HS-27A (cell line): ENCODE data around the gene REXO5.
A peak's percentile ranks its signal among the peaks of the same experiment; 100 is the strongest.
"Not testable (repeated sequence)": the region's sequence is repeated elsewhere in the genome, so short reads cannot be mapped to it uniquely, and the experiment has no call there.

Experiments
- DNase-seq: peaks from one replicate; pipeline ENCODE4 v3.0.0-alpha.2; 2012; ENCODE audit warnings: low read depth, missing footprints

The REXO5 gene, protein sequence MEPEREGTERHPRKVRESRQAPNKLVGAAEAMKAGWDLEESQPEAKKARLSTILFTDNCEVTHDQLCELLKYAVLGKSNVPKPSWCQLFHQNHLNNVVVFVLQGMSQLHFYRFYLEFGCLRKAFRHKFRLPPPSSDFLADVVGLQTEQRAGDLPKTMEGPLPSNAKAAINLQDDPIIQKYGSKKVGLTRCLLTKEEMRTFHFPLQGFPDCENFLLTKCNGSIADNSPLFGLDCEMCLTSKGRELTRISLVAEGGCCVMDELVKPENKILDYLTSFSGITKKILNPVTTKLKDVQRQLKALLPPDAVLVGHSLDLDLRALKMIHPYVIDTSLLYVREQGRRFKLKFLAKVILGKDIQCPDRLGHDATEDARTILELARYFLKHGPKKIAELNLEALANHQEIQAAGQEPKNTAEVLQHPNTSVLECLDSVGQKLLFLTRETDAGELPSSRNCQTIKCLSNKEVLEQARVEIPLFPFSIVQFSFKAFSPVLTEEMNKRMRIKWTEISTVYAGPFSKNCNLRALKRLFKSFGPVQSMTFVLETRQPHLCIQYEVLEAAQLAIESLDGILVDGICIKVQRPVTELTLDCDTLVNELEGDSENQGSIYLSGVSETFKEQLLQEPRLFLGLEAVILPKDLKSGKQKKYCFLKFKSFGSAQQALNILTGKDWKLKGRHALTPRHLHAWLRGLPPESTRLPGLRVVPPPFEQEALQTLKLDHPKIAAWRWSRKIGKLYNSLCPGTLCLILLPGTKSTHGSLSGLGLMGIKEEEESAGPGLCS

GRCh38 chr16:20806168-20807050, at the start of gene REXO5, which contains the start of gene ERI2:
TSS of gene REXO5 (plus strand) at chr16:20806527. CDS start at chr16:20806954, 427 bp downstream.
TSS of gene ERI2 (minus strand) at chr16:20806472. CDS start at chr16:20806430, 42 bp downstream.
- peak; percentile 83 for DNase-seq

DNA sequence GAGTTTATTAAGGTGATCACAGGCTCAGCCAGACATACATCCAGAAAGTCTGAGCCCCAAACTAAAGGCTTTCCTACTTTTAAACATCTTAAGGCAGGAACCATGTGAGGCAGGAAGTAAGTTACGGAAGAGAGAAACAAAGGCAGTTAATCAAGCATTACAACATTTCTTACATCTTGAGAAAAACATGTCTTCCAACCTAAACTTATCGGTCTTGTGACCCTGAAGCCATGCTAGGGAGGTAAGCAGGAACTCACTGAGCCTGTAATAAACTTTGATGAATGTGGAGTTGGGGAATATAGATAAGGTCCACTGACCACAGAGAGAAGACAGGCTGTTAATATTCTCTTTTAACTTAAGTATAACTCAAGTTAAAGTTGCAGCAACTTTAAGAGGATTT, 46.0 kb upstream of the REXO5 start:
- DNase-seq: no peak

DNA sequence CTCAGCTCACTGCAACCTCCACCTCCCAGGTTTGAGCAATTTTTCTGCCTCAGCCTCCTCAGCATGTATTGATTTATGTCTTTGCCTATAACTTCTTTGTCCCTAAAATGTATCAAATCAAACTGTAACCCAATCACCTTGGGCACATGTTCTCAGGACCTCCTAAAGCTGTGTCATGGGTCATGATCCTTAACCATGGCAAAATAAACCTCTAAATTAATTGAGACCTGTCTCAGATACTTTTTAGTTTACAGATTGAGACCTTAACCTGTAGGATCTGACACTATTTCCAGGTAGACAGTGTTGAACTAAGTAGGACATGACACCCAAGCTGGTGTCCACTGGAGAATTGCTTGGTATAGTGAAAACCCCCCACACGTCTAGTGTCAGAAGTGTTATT, 45.2 kb upstream of the REXO5 start:
- no peak for DNase-seq

DNA sequence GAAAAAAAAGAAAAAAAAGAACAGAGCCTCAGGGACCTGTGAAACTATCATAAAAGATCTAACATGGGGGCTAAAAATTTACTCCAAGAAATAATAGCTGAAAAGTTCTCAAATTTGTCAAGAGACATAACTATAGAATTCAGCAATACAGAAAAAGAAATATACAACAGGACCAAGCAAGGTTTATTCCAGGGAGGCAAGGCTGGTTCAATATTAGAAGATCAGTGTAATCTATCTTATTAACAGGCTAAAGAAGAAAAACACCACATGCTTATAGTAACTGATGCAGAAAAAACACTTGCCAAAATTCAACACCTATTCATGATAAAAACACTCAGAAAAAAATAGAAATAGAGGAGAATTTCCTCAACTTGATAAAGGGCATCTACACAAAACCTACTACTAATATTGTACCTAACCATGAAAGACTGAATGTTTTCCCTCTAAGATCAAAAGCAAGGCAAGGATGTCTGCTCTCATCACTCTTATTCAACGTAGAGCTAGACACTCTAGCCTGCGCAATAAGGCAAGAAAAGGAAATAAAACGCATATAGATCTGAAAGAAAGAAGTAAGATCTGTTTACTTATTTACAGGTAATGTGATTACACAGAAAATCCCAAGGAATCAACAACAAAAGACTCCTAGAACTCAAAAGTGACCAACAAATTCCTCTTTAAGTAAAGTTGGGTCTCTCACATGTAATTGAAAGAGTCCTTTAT, 43.8 kb upstream of the REXO5 start:
- DNase-seq: no peak

- peak; percentile 7 for DNase-seq
Observed at GRCh38 chr16:20763461-20764232, 42.7 kb upstream of the REXO5 start, which contains the start of gene ACSM3. TSS of gene ACSM3 (plus strand) at chr16:20764014. CDS start at chr16:20770035, 6,021 bp downstream.

- DNase-seq: not testable (repeated sequence)
Observed at GRCh38 chr16:20764448-20764847, 41.9 kb upstream of the REXO5 start.

- DNase-seq: no peak
Observed at GRCh38 chr16:20765732-20766131, 40.6 kb upstream of the REXO5 start.

DNA sequence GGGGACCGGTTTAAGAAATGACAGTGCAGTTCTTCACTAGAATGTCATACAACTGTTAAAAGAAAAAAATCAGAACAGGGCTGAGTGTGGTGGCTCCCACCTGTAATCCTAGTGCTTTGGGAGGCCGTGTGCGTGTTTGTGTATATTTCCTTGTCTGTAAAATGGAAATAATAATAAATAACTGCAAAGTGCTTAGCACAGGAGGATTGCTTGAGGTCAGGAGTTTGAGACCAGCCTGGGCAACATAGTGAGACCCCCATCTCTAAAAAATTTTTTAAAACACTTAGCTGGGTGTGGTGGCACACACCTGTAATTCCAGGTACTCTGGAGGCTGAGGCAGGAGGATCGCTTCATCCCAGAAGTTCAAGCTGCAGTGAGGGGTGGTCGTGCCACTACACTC, 40.0 kb upstream of the REXO5 start:
- DNase-seq: no peak

- DNase-seq: no peak
Observed at GRCh38 chr16:20767577-20767976, 38.8 kb upstream of the REXO5 start.

DNA sequence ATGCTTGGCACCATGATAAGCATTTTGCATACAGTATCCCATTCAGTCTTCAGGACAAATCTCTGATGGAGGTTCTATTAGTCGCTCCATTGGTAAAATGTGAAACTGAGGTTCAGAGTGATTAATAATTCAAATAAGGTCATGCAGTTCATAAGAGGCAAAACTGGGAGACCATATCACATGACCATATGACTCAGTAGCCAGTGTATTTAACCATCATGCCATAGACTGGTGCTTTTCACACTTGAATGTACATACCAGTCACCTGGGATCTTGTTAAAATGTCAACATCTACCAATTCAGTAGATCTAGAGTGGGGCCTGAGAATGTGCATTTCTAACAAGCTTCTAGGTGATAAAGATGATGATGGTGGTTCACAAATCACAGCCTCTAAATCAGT, 38.2 kb upstream of the REXO5 start:
- DNase-seq: no peak

DNA sequence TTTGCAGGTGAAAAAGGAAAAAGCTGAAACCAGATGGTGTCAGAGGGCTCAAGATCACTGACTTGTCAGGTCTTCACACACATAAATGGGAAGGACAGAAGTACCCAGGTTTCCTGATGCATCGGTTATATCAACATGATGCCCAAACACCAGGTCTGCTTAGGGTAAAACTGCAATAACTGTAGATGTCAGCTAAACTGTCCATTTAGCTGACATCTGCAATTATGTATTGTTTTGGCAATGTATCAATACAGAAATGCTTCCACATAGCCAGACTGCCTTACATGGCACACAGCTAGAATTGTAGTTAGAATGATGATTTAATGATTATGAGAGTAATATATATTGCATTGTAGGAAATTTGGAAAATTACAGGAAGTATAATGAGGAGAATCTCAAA, 37.5 kb upstream of the REXO5 start:
- no peak for DNase-seq

GRCh38 chr16:20773679-20774078, 32.6 kb upstream of the REXO5 start:
- DNase-seq: no peak

DNA sequence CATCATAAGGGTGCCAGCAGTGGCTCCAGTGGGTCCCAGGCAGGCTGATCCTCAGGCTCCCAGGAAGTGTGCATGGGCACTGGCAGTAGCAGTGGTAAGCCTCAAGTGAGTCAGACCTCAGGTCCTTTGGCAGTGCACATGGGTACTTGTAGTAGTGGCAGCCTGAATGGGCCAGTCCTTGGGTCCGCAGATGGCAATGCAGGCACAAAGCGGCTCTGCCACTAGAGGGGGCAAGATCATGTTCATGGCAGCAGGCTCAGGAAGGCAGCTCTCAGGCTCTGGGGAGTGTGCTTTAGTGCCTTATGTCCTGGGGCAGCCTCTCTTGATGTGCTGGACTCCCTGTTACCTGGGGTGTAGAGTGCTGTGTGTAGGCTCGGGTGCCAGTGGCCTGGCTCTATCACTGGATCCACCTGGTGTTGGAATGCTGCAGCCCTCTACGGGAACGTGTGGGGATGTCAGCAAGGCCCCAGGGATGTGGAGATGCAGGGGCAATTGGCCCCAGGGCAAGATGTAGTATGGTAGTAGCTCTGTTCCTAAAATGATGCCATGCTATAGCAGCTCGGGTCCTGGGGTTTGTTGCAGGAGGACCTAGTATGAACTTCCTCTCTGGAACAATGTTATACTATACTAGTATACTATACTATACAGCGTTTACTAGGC, 31.5 kb upstream of the REXO5 start:
- DNase-seq: peak; percentile 34

DNA sequence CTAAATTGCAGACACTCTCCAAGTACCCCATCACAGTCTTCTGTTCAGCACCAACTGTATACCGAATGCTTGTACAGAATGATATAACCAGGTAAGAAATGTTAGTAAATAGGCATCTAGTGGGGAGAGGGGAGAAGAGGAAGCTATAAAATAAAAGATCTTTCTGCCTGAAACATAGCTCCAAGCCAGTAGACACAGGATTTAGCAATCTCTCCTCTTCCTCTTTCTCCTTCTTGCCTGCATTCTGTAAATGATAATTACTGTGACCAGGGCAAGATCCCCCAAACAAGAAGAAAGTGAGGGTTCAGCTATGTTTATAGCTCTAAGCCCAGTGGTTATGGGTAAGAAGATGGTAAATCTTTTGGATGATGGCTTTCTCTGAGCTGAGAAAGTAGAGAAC, 24.6 kb upstream of the REXO5 start:
- DNase-seq: no peak

- no peak for DNase-seq
Observed at GRCh38 chr16:20782470-20782869, 23.9 kb upstream of the REXO5 start.

GRCh38 chr16:20784204-20784603, 22.1 kb upstream of the REXO5 start:
- no peak for DNase-seq

GRCh38 chr16:20789130-20789529, 17.2 kb upstream of the REXO5 start:
- no peak for DNase-seq

- DNase-seq: no peak
Observed at GRCh38 chr16:20791923-20792612, 14.3 kb upstream of the REXO5 start.

DNA sequence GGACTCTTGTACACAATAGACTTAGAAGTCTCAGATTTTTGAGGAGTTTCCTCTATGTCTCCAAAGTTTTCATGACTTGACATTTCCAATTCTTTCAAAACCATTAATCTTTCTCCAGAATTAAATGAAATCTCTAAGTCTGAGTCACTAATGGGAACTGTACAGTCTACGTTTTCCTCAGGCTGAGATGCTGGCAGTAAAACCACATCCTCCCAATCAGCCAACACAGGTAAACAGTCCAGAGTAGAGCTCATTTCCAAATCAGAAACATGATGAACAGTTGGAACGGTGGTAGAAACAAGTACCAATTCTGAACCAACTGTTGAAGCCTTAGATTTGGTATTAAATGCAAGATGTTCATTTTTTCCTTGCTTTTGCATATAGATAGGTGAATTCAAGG, 8.0 kb upstream of the REXO5 start:
- DNase-seq: no peak
